Rectal smooth muscle tissue (tissue), 1 donor: ENCODE results near the gene SDK1.

Experiments used
- H3K27ac ChIP-seq: one replicate; pipeline ENCODE4 v1.7.0; 2013; ENCODE audit warnings: low read depth, low read length, inconsistent platforms
- H3K27me3 ChIP-seq: one replicate; pipeline ENCODE4 v1.7.0; 2013; ENCODE audit warnings: low read length; ENCODE audit not compliant: control insufficient read depth, insufficient read depth
- H3K36me3 ChIP-seq: one replicate; pipeline ENCODE4 v1.7.0; 2013; ENCODE audit warnings: low read length; ENCODE audit not compliant: control insufficient read depth, insufficient read depth
- H3K4me1 ChIP-seq: one replicate; pipeline ENCODE4 v1.7.0; 2013; ENCODE audit warnings: low read length; ENCODE audit not compliant: control insufficient read depth, insufficient read depth
- H3K4me3 ChIP-seq: one replicate; pipeline ENCODE4 v1.7.0; 2013; ENCODE audit warnings: low read length
- H3K9ac ChIP-seq: one replicate; pipeline ENCODE4 v1.7.0; 2013; ENCODE audit warnings: low read length

Gene SDK1

DNA sequence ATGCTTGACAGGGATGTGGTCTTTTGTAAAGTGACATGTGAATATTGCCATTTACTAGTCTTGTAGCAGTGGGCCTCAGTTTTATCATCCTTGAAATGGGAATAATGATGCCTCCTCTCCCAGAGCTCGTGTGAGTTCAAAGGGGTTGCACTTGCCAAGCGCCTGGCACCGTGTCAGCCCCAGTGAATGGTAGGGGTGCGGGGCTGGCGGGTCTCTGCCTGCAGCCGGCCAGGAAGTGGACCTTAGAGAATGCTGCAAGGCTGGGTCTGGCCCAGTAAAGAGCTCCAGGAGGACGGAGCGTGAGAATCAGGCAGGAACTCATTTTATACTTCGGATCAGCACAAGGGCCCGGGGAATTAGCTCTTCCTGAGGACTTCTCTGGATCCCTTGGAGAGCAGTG is 856.6 kb downstream of the SDK1 start:
- H3K27ac ChIP-seq, result no peak overlapping the region
- H3K27me3 ChIP-seq, result no peaks in the 10 kb centered on the region
- no peaks in the 10 kb centered on the region for H3K4me1 ChIP-seq
- H3K36me3 ChIP-seq, result no peaks in the 10 kb centered on the region
- H3K9ac ChIP-seq, result no peak overlapping the region
- H3K4me3 ChIP-seq, result no peak overlapping the region

DNA sequence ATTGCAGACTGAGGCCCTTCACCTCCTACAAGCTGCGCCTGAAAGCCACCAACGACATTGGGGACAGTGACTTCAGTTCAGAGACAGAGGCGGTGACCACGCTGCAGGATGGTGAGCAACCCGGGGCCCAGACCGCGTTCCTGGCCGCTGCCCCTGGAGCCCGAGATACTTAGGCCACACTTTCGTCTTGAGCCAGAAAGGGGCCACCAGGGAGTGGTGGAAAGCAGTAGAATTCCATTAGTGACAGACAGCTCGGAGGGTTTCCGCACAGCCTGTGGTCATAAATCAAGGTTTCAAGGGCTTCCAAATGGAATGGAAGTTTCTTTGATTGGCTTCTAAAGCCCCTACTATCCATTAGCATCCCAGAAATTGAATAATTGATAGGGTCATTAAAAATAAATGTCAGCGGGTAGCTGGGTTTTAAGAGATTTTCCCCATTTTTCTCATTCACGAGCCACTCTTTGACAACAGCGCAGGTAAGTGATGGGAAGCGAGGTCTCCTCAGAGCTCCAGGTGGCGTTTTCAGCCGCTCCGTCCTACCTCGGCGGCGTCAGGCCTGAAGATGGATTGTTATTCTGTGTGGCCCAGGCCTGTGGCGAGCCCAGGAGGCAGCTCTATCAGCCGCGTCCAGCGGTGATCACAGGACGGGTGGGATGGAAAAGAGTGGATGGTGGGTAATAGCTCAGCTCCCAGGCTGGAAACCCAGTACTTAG is 857.5 kb downstream of the SDK1 start:
- no peaks in the 10 kb centered on the region for H3K4me1 ChIP-seq
- H3K27ac ChIP-seq, result no peak overlapping the region
- H3K36me3 ChIP-seq, result no peaks in the 10 kb centered on the region
- H3K9ac ChIP-seq, result no peak overlapping the region
- no peak overlapping the region for H3K4me3 ChIP-seq
- no peaks in the 10 kb centered on the region for H3K27me3 ChIP-seq

GRCh38 chr7:4159154-4159501 is 858.1 kb downstream of the SDK1 start:
- no peak overlapping the region for H3K27ac ChIP-seq
- no peaks in the 10 kb centered on the region for H3K36me3 ChIP-seq
- H3K4me1 ChIP-seq, result no peaks in the 10 kb centered on the region
- H3K27me3 ChIP-seq, result no peaks in the 10 kb centered on the region
- H3K9ac ChIP-seq, result no peak overlapping the region
- no peak overlapping the region for H3K4me3 ChIP-seq

DNA sequence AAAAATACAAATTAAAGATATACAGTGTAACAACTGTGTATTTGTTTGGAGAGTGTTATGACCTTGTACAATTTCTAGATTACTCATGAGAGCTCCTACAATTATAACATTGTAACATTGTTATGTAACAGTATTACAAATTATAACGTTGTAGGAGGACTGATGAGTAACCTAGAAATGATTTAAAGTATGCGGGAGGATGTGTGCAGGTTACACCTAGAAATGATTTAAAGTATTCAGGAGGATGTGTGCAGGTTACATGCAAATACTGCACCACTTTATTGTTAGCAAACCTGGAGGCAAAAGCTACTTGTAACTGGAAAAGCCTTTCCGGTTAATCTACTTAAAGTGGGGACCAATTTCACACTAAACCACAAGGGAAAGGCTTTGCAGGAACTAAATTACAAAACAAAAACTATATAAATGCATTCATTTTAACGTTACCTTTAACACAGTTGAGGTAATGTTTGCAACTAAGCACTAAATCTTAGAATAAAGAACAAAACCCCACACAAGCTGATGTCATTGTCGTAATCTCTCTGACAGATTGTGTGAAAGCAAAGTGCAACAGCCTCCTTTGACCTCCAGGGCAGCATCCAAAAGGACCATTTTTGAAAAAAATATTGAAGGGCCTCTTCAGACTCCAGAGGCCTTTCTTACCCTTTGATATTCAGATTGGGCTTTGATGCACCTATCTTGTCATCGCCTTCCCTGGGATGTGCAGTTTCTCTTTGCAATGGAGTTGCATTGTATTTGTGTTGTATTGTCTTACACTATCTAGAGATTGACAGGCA is 858.9 kb downstream of the SDK1 start:
- H3K9ac ChIP-seq, result no peak overlapping the region
- H3K27ac ChIP-seq, result no peak overlapping the region

DNA sequence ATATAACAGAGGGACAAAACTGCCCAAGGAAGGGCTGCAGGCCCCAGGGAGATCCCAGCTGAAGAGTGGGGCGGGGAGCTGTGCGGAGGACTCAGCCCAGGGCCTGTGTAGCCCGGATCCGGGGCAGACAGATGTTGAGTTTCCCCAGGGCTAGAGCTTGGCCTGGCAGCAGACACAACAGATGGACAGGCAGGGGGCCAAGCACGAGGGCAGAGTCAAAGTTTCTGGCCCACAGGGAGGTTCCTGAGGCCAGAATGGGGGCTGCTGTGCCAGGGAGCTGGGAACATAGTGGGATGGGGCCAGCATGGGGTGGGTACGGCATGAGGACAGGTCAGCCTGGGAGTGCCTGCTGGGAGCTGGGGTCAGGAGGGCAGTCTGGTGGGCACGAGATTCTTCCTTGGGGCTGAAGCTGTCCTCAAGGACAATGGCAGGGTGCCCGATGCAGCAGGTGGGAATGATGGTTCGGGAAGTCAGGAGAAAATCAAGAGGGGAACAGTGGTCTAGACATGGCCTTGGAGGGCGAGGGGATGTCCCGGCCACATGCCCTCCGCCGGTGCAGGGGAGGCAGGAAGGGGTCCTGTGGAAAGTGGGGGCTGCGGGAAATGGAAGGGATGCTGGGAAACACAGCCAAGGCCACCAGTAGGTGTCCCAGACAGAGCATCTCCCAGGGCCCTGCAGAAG is 862.0 kb downstream of the SDK1 start:
- no peaks in the 10 kb centered on the region for H3K27me3 ChIP-seq
- H3K4me3 ChIP-seq, result no peak overlapping the region
- H3K27ac ChIP-seq, result peak overlapping the region; percentile 9
- H3K36me3 ChIP-seq, result no peaks in the 10 kb centered on the region
- no peaks in the 10 kb centered on the region for H3K4me1 ChIP-seq
- no peak overlapping the region for H3K9ac ChIP-seq

More for the DNA sequence above, 858.9 kb downstream of the SDK1 start:
- Histone ChIP-seq H3K27me3 (no peaks in the 10 kb centered on the region), H3K4me3 (no peak overlapping the region), H3K36me3 (no peaks in the 10 kb centered on the region), H3K4me1 (no peaks in the 10 kb centered on the region)

DNA sequence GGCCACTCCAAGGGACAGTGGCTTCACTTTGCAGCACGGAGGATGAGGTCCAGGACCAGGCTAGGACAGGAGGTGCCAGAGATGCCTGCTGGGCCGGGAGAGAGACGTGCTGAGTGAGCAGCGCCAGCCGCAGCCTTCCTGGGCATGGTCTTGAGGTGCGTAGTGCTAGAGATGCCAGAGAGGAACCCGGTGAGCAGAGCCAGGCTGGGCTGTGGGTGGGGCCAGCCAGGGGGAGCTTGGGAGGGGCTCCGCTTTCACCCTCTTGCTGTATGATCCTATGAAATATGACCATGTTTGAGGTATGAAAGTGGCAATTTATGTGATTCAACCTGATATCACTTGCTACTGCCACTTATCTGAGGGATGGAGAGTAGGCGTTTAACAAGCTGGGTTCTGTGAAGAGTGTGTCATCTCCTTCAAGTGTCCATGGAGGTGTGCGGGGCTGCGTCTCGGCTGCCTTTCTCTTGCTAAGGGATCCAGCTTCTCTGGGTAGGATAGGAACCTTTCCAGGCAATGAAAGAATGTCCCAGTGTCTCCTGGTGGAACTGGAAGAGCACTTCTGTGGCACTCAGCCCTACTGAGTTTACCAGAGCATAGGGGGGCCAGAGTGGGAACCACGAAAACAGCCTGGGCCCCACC is 862.6 kb downstream of the SDK1 start:
- H3K4me1 ChIP-seq, result no peaks in the 10 kb centered on the region
- no peaks in the 10 kb centered on the region for H3K36me3 ChIP-seq
- no peak overlapping the region for H3K9ac ChIP-seq
- H3K27me3 ChIP-seq, result no peaks in the 10 kb centered on the region
- H3K27ac ChIP-seq, result no peak overlapping the region
- no peak overlapping the region for H3K4me3 ChIP-seq

DNA sequence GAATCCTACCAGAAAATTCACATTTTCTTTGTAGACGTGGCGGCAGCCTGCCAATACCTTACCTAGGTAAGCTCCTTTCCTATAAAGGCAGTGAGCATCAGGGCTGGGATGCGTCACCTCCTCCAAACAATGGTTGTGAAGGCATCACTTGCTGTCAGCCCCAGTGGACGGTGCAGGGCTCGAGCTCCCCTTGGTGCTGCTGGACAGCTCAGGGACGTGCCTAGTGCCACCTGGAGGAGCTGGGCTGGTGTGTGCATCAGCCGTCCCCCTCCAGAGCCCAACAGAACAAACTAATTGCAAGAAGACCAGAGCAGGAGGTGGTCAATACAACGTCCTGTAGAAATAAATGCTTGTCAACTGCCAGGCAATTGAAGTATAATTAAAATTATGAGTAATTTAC is 863.5 kb downstream of the SDK1 start:
- Histone ChIP-seq H3K27me3 (no peaks in the 10 kb centered on the region), H3K9ac (no peak overlapping the region), H3K36me3 (no peaks in the 10 kb centered on the region), H3K4me1 (no peaks in the 10 kb centered on the region), H3K4me3 (no peak overlapping the region), H3K27ac (no peak overlapping the region)

DNA sequence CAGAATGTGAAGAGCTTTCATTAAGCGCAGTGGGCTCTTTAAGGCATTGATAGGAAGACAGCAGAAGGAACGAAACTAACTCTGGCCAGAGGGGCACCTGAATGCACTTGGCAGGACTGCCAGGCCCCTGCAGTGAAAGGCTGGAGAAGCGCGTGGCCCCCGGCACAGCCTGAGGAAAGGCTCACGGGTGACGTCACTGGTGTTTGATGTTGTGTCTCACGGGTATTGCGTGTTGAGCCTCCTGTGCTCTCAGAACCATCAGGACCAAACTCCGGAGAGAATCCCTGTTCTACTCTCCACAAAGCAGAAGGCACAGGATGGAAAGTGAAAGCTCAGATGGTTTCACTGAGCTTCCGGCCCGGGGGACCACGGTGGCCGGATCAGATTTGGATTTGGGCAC is 865.3 kb downstream of the SDK1 start:
- Histone ChIP-seq H3K4me1 (no peaks in the 10 kb centered on the region), H3K4me3 (no peak overlapping the region), H3K36me3 (no peaks in the 10 kb centered on the region), H3K27me3 (no peaks in the 10 kb centered on the region), H3K9ac (no peak overlapping the region), H3K27ac (no peak overlapping the region)

GRCh38 chr7:4166807-4167206 is 865.8 kb downstream of the SDK1 start:
- H3K27me3 ChIP-seq, result no peaks in the 10 kb centered on the region
- no peak overlapping the region for H3K9ac ChIP-seq
- no peaks in the 10 kb centered on the region for H3K4me1 ChIP-seq
- no peak overlapping the region for H3K4me3 ChIP-seq
- H3K36me3 ChIP-seq, result no peaks in the 10 kb centered on the region
- H3K27ac ChIP-seq, result no peak overlapping the region

DNA sequence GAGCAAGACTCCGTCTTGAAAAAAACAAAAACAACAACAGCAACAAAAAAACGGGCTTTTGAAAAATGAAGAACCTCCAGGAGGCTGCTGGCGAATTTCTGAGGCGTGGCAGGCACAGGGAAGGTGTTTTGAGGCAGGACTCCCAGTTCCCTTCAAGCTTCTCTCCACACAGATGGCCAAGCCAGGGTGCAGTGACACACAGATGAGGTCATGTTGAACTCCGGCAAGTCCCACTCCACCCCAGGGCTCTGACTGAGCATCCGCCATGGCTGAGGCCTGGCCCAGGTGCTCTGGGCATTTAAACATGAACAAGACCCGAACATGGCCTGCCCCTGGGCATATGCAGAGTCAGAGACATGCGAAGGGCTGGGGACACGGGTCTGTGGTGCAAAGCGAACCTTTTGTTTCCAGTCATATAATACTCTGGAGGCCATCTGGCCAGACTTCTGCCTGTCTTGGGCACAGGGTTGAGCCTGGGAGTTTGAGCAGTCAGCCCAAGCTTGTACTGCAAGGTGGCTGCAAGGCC is 866.4 kb downstream of the SDK1 start:
- H3K27me3 ChIP-seq, result no peaks in the 10 kb centered on the region
- H3K36me3 ChIP-seq, result no peaks in the 10 kb centered on the region
- no peak overlapping the region for H3K4me3 ChIP-seq
- no peaks in the 10 kb centered on the region for H3K4me1 ChIP-seq
- no peak overlapping the region for H3K9ac ChIP-seq
- H3K27ac ChIP-seq, result no peak overlapping the region

GRCh38 chr7:4168041-4168440 is 867.0 kb downstream of the SDK1 start:
- Histone ChIP-seq H3K27me3 (no peaks in the 10 kb centered on the region), H3K36me3 (no peaks in the 10 kb centered on the region), H3K4me3 (no peak overlapping the region), H3K9ac (no peak overlapping the region), H3K27ac (no peak overlapping the region), H3K4me1 (no peaks in the 10 kb centered on the region)

- Histone ChIP-seq H3K4me1 (no peaks in the 10 kb centered on the region), H3K4me3 (no peak overlapping the region), H3K27ac (no peak overlapping the region), H3K36me3 (no peaks in the 10 kb centered on the region), H3K27me3 (no peaks in the 10 kb centered on the region), H3K9ac (no peak overlapping the region)
These were observed 867.5 kb downstream of the SDK1 start for GRCh38 chr7:4168541-4168940.
